Testis (tissue), 2 donors: ENCODE results near the gene LPP.

ENCODE experiments used
- CTCF ChIP-seq, 3 experiments: fragments of 450-650 bp in 2 of 3; fragments of 200-600 bp in 1 of 3; sonication (generic) in 1 of 3; IDR thresholded peaks; one replicate each; pipeline ENCODE4 v1.5.1; 2016 to 2019; ENCODE audit warnings: antibody characterized with exemption in 3 of 3, mild to moderate bottlenecking in 2 of 3, moderate library complexity in 1 of 3
- POLR2A ChIP-seq: fragments of 450-650 bp; IDR thresholded peaks from one replicate; pipeline ENCODE4 v1.6.1; 2017; ENCODE audit warnings: antibody characterized with exemption, mild to moderate bottlenecking, moderate library complexity

- no peak for TF ChIP-seq POLR2A
- TF ChIP-seq CTCF (IDR thresholded peaks at IDR 0.05) = no peak
Observed at GRCh38 chr3:188184649-188185048, 30.7 kb downstream of the LPP start.
